Stimulated activated CD4-positive, alpha-beta T cell treated with anti-CD3 and anti-CD28 coated beads, Interleukin-2, amount 100 ng/mL, for 48 hours (primary cell): ENCODE measurements around the gene MAGI1.

Source experiments
- DNase-seq, 2 donors: peaks; one replicate each; pipeline ENCODE4 v3.0.0-alpha.2; 2020

The MAGI1 gene

DNA sequence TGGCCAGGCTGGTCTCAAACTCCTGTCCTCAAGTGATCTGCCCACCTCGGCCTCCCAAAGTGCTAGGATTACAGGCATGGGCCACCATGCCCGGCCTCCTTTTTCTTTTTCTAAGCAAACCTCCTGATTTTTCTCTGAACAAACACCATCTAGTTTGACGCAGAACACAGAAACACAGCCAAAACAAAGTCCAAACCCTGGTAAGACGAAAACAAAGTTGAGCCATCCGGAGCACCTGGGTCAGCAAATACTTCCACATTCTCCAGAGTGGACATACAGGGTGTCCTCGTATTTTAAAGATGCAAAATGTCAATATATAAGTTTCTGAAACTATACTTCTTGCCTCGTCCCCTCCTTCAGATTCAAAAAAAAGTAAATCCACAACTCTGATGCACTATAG, 715.8 kb downstream of the MAGI1 start:
- no peak for DNase-seq

- DNase-seq, result no peak
Observed at GRCh38 chr3:65318231-65318630, 720.5 kb downstream of the MAGI1 start.

DNA sequence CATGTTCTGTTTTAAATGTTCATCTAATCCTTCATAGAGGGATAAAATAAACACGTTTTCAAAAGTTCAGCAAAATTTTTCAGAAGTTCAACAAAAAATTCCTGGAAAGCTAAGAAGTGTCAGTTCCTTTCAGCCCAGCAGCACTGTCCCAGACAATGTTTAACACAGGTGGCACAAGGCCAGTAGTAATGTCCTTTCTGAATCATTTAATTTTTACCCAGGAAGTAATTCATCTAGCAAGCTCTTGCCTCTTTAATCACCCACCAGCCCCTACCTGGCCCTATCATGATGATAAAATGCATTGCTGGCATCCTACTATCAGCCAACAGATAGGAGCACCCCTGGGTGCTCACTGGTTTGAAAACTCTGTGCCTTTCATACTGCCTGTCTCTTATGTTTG, 723.8 kb downstream of the MAGI1 start:
- DNase-seq, result no peak

DNA sequence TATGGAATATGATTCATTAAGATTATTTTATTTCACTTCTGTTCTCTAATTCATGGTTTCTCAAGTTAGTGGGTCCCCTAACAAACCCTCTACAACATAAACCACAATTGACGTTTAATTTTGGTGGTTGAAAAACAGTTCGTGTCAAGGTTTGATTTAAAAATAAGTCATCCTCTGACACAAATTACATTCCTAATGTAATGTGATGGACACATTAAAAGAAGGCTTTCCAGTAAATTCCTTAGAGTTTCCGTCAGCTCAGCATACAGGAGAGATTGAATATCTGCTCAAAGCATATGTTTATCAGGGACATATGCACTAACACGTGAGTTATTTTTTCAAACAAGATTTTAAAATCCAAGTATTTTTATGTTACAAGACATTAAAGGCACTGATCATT, 724.4 kb downstream of the MAGI1 start:
- DNase-seq, result no peak

- no peak for DNase-seq
Observed at GRCh38 chr3:65313666-65314065, 725.1 kb downstream of the MAGI1 start.

DNA sequence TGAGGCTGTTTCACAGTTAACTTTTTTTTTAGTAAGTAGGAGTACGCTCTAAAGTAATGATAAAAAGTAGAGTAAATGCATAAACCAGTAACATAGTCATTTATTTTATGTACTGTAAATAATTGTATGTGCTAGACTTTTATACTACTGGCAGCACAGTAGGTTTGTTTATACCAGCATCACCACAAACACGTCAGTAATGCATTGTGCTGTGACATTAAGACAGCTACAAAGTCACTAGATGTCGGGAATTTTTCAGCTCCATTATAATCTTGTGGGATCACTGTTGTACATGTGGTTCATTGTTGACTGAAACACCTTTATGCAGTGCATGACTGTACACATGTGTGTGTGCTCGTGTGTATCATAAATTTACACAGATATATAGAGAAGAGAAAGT, 732.9 kb downstream of the MAGI1 start:
- DNase-seq, result no peak
